Muscle of back (tissue), 11 donors: ENCODE measurements around the gene NAALAD2. TPM values are rescaled to one million over a fixed set of nuclear protein-coding genes. Genes with fewer than 3 reads are reported as not detected.
"Not testable (repeated sequence)": the region's sequence is repeated elsewhere in the genome, so short reads cannot be mapped to it uniquely, and the experiment has no call there.

Experiments used
- DNase-seq, 3 donors: peaks; one replicate each; pipeline versions ENCODE4 v3.0.0 to v3.0.0-alpha.2; 2013
- polyA plus RNA-seq, 10 donors: library from polyadenylated mRNA; unstranded; fragments of 120-200 nt; gene quantifications; one replicate each; pipeline ENCODE4 v1.2.1, GENCODE V29; 2013; ENCODE audit not compliant: insufficient read length in 10 of 10

NAALAD2 gene
- polyA plus RNA-seq, 10 donors = 3.2 to 9.7 (median 4.8) TPM

- not testable (repeated sequence) for DNase-seq
These were observed 105.6 kb downstream of the NAALAD2 start for GRCh38 chr11:90239967-90240636.

GRCh38 chr11:90241414-90241813 is 107.0 kb downstream of the NAALAD2 start:
- no peak for DNase-seq

Other genes starting within 250 kb of the NAALAD2 start
- gene TRIM49D1, start 212.4 kb upstream of the NAALAD2 start, polyA plus RNA-seq = not detected
- not detected for gene TRIM49D2, start 210.6 kb upstream of the NAALAD2 start, polyA plus RNA-seq
- not detected for gene TRIM64, start 168.6 kb upstream of the NAALAD2 start, polyA plus RNA-seq
- gene TRIM49C, start 103.6 kb upstream of the NAALAD2 start, polyA plus RNA-seq = not detected
- gene UBTFL1, start 48.7 kb upstream of the NAALAD2 start, polyA plus RNA-seq = not detected
- gene CHORDC1, start 88.4 kb downstream of the NAALAD2 start, polyA plus RNA-seq = 10 to 100 TPM; 28.1 to 46.9 (median 41.2) TPM